Nephron progenitor cell (in vitro differentiated cells): ENCODE results near the gene CDK15.
A peak's percentile ranks its signal among the peaks of the same experiment; 100 is the strongest.
"Not testable (repeated sequence)": the region's sequence is repeated elsewhere in the genome, so short reads cannot be mapped to it uniquely, and the experiment has no call there.

ENCODE experiments used
- DNase-seq: peaks from one replicate; pipeline ENCODE4 v3.0.0; 2021
- H3K27ac Mint-ChIP-seq: 2 replicates; pipeline ENCODE4 v1.8.0; 2021; ENCODE audit warnings: mild to moderate bottlenecking, moderate library complexity, mixed read lengths
- H3K27me3 Mint-ChIP-seq: 2 replicates; pipeline ENCODE4 v1.8.0; 2021; ENCODE audit warnings: mild to moderate bottlenecking, low read depth, mixed read lengths; ENCODE audit not compliant: poor library complexity
- H3K36me3 Mint-ChIP-seq: 2 replicates; pipeline ENCODE4 v1.8.0; 2021; ENCODE audit warnings: low read depth, mixed read lengths
- H3K4me1 Mint-ChIP-seq: 2 replicates; pipeline ENCODE4 v1.8.0; 2021; ENCODE audit warnings: mixed read lengths
- H3K4me3 Mint-ChIP-seq: 2 replicates; pipeline ENCODE4 v1.8.0; 2021; ENCODE audit warnings: mild to moderate bottlenecking, moderate library complexity, mixed read lengths
- H3K9me3 Mint-ChIP-seq: 2 replicates; pipeline ENCODE4 v1.8.0; 2021; ENCODE audit warnings: mild to moderate bottlenecking, moderate library complexity, mixed read lengths
- CTCF ChIP-seq: fragments of 200-600 bp; sonication (generic); IDR thresholded peaks from 2 replicates; pipeline ENCODE4 v1.5.0; 2021; ENCODE audit warnings: antibody characterized with exemption

The CDK15 gene

GRCh38 chr2:201809633-201810032 lies 3.3 kb downstream of the CDK15 start:
- Mint-ChIP-seq H3K27ac (no peak overlapping the region), H3K4me1 (peaks cover 74% of the 10 kb centered on the region), H3K4me3 (peak overlapping the region; percentile 24), H3K9me3 (no peaks in the 10 kb centered on the region), H3K27me3 (peaks cover 2% of the 10 kb centered on the region), H3K36me3 (no peaks in the 10 kb centered on the region)
- DNase-seq, result no peak
- TF ChIP-seq CTCF, result no peak

- not testable (repeated sequence) for H3K36me3 Mint-ChIP-seq, H3K9me3 Mint-ChIP-seq, H3K27me3 Mint-ChIP-seq, H3K27ac Mint-ChIP-seq, H3K4me3 Mint-ChIP-seq, DNase-seq
- peaks cover 72% of the 10 kb centered on the region for H3K4me1 Mint-ChIP-seq
Observed at GRCh38 chr2:201810604-201811003, 4.3 kb downstream of the CDK15 start.

GRCh38 chr2:201813996-201814760 lies 7.8 kb downstream of the CDK15 start:
- Mint-ChIP-seq H3K36me3 (peaks cover 10% of the 10 kb centered on the region), H3K4me1 (peaks cover 40% of the 10 kb centered on the region), H3K27me3 (peaks cover 3% of the 10 kb centered on the region), H3K27ac (peak overlapping the region; percentile 53), H3K9me3 (peaks cover 17% of the 10 kb centered on the region), H3K4me3 (no peak overlapping the region)
- DNase-seq, result no peak
- no peak for TF ChIP-seq CTCF

- H3K4me1 Mint-ChIP-seq, result peaks cover 35% of the 10 kb centered on the region
- no peak for DNase-seq
- H3K27me3 Mint-ChIP-seq, result peaks cover 4% of the 10 kb centered on the region
- H3K27ac Mint-ChIP-seq, result no peak overlapping the region
- peaks cover 17% of the 10 kb centered on the region for H3K9me3 Mint-ChIP-seq
- peaks cover 10% of the 10 kb centered on the region for H3K36me3 Mint-ChIP-seq
- TF ChIP-seq CTCF, result no peak
- H3K4me3 Mint-ChIP-seq, result no peak overlapping the region
Observed at GRCh38 chr2:201816657-201817575, 10.6 kb downstream of the CDK15 start.

GRCh38 chr2:201820383-201821007 lies 14.2 kb downstream of the CDK15 start:
- Mint-ChIP-seq H3K36me3 (peaks cover 10% of the 10 kb centered on the region), H3K9me3 (peaks cover 20% of the 10 kb centered on the region), H3K27ac (no peak overlapping the region), H3K4me3 (no peak overlapping the region), H3K4me1 (peaks cover 38% of the 10 kb centered on the region), H3K27me3 (peaks cover 10% of the 10 kb centered on the region)
- no peak for TF ChIP-seq CTCF
- no peak for DNase-seq

- Mint-ChIP-seq H3K27me3 (peaks cover 10% of the 10 kb centered on the region), H3K9me3 (peaks cover 24% of the 10 kb centered on the region), H3K4me1 (peaks cover 38% of the 10 kb centered on the region), H3K27ac (no peak overlapping the region), H3K4me3 (no peak overlapping the region), H3K36me3 (peaks cover 10% of the 10 kb centered on the region)
- no peak for DNase-seq
- no peak for TF ChIP-seq CTCF
Observed at GRCh38 chr2:201821080-201821479, 14.7 kb downstream of the CDK15 start.
